K562 (cell line): Measurements from ENCODE around the gene ADAMTS14. TPM values are rescaled to one million over a fixed set of nuclear protein-coding genes. Genes with fewer than 3 reads are reported as not detected.
A peak's percentile ranks its signal among the peaks of the same experiment; 100 is the strongest.

Source experiments
- COPS2 ChIP-seq: fragments of 450-650 bp; conservative IDR thresholded peaks from 2 replicates; pipeline ENCODE4 v1.6.1; 2016; ENCODE audit warnings: mild to moderate bottlenecking, moderate library complexity
- FOXA1 ChIP-seq: fragments of 450-650 bp; IDR thresholded peaks from 2 replicates; pipeline ENCODE4 v1.6.1; 2016; ENCODE audit warnings: mild to moderate bottlenecking, borderline replicate concordance
- FOXA3 ChIP-seq, 2 experiments: fragments of 450-650 bp in 1 of 2; sonication (generic) in 1 of 2; formaldehyde crosslinking; IDR thresholded peaks in 1 of 2; conservative IDR thresholded peaks in 1 of 2; 2 replicates each; pipeline versions ENCODE4 v1.4.0 to v1.8.0; 2020 to 2022; ENCODE audit warnings: mild to moderate bottlenecking in 2 of 2, missing genetic modification reagents in 1 of 2
- HMGN3 ChIP-seq: IDR thresholded peaks from 2 replicates; pipeline ENCODE4 v1.6.1; 2011; ENCODE audit warnings: borderline replicate concordance, low read depth, mild to moderate bottlenecking, mixed read lengths, low read length; ENCODE audit not compliant: insufficient read length; ENCODE audit errors: extremely low read depth
- NFE2L1 ChIP-seq: fragments of 450-650 bp; IDR thresholded peaks from 2 replicates; pipeline ENCODE4 v1.6.1; 2016; ENCODE audit warnings: missing genetic modification characterization, low read depth, mild to moderate bottlenecking, missing compliant biosample characterization, moderate library complexity, borderline replicate concordance
- ZNF184 ChIP-seq: sonication (generic); formaldehyde crosslinking; IDR thresholded peaks from 2 replicates; pipeline ENCODE4 v1.5.0; 2020; ENCODE audit warnings: missing genetic modification reagents
- ZNF232 ChIP-seq: sonication (generic); formaldehyde crosslinking; IDR thresholded peaks from 2 replicates; pipeline ENCODE4 v1.8.0; 2022; ENCODE audit warnings: mild to moderate bottlenecking, missing genetic modification reagents
- polyA plus RNA-seq, 8 experiments: library from polyadenylated mRNA; depleted of rRNA in 4 of 8; stranded (reverse) in 5 of 8; unstranded in 3 of 8; fragments of >200 nt; fragmentation: Nextera tagmentation in 2 of 8; fragmentation: Illumina TruSeq in 1 of 8; extraction: Ambion mirVana in 2 of 8; extraction: Trizol in 1 of 8; gene quantifications; 2 replicates each; pipeline versions ENCODE4 v1.2.1 to v1.2.3, GENCODE V29; 2011 to 2014; ENCODE audit warnings: inconsistent platforms in 1 of 8, missing spikeins in 1 of 8
- total RNA-seq, 7 experiments: library from RNA; depleted of rRNA in 6 of 7; stranded (reverse); fragments of >200 nt in 6 of 7; fragmentation: Illumina TruSeq in 2 of 7; extraction: Trizol in 2 of 7; gene quantifications; 2 replicates each; pipeline versions ENCODE4 v1.2.1 to v1.2.3, GENCODE V29; 2011 to 2021; ENCODE audit warnings: low replicate concordance in 1 of 7
- TF ChIP-seq, protein P1 (sequence below): fragments of 450-650 bp; IDR thresholded peaks from 2 replicates; pipeline ENCODE4 v1.6.1; 2017; ENCODE audit warnings: antibody characterized with exemption, mild to moderate bottlenecking
- TF ChIP-seq, protein P2 (sequence below): sonication (generic); formaldehyde crosslinking; IDR thresholded peaks from 2 replicates; pipeline ENCODE4 v1.8.1; 2022; ENCODE audit warnings: missing genetic modification reagents
- TF ChIP-seq, protein P3 (sequence below): sonication (generic); formaldehyde crosslinking; IDR thresholded peaks from 2 replicates; pipeline ENCODE4 v1.8.1; 2023; ENCODE audit warnings: mild to moderate bottlenecking, missing genetic modification reagents
- TF ChIP-seq, protein P4 (sequence below): sonication (generic); formaldehyde crosslinking; IDR thresholded peaks from 2 replicates; pipeline ENCODE4 v1.8.0; 2023; ENCODE audit warnings: mild to moderate bottlenecking, missing genetic modification reagents
- TF ChIP-seq, protein P5 (sequence below): fragments of 250-450 bp; sonication (Bioruptor Pico); IDR thresholded peaks from 2 replicates; pipeline ENCODE4 v1.8.0; 2022; ENCODE audit warnings: inconsistent platforms, mild to moderate bottlenecking, moderate library complexity, borderline replicate concordance

ADAMTS14 gene
- total and polyA plus RNA-seq, 9 of the 15 experiments (the other 6 are each of a cell fraction or from before 2014, with no cell fraction given) = 0.04 to 37.4 (median 15.9) TPM

DNA sequence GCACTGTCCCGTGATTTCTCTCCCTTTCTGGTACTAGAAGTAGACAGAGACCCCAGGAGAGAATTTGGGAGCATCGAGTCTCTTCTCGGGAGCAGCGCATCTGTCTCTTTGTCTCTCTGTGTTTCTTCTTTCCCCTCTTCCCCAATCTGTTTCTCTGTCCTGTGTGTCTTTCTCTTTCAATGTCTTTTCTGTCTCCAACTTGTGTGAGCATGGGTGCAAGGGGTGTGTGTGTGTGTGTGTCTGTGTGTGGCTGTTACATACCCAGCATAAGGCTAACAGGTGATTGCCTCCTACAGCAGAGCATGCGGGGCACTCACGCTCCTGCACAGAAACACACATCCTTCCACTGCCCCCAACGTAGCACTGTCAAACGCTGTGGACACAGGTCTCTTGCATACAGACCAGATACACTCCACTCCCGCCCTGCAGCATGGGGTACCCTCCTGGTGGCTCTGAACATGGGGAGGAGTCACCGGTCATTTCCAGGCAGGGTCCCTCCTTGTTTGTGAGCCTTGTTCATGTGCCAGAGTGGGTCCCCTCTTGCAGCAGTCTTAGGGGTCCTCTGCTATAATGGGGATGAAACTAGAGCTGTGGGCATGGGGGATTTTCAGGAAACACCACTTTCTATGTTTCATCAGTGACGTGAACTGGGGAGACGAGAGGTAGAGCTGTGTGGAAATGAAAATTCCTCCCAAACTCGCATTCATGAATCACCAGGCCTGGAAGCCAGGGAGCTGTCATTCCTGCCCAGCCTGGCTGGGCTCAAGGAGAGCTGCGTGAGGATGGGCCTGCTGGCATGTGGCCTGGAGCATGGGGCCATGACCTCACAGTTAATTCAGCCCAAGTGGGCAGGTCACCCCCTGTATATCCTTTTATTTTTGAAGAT is 980 bp downstream of the ADAMTS14 start (continued):
- TF ChIP-seq, protein P1, sequence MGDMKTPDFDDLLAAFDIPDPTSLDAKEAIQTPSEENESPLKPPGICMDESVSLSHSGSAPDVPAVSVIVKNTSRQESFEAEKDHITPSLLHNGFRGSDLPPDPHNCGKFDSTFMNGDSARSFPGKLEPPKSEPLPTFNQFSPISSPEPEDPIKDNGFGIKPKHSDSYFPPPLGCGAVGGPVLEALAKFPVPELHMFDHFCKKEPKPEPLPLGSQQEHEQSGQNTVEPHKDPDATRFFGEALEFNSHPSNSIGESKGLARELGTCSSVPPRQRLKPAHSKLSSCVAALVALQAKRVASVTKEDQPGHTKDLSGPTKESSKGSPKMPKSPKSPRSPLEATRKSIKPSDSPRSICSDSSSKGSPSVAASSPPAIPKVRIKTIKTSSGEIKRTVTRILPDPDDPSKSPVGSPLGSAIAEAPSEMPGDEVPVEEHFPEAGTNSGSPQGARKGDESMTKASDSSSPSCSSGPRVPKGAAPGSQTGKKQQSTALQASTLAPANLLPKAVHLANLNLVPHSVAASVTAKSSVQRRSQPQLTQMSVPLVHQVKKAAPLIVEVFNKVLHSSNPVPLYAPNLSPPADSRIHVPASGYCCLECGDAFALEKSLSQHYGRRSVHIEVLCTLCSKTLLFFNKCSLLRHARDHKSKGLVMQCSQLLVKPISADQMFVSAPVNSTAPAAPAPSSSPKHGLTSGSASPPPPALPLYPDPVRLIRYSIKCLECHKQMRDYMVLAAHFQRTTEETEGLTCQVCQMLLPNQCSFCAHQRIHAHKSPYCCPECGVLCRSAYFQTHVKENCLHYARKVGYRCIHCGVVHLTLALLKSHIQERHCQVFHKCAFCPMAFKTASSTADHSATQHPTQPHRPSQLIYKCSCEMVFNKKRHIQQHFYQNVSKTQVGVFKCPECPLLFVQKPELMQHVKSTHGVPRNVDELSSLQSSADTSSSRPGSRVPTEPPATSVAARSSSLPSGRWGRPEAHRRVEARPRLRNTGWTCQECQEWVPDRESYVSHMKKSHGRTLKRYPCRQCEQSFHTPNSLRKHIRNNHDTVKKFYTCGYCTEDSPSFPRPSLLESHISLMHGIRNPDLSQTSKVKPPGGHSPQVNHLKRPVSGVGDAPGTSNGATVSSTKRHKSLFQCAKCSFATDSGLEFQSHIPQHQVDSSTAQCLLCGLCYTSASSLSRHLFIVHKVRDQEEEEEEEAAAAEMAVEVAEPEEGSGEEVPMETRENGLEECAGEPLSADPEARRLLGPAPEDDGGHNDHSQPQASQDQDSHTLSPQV = no peak
- TF ChIP-seq FOXA1 (no peak), ZNF232 (CRISPR knock-in tag) (no peak), FOXA3 (CRISPR knock-in tag; conservative IDR thresholded peaks at IDR 0.05 in 1 of 2, IDR thresholded peaks at IDR 0.05 in 1 of 2) (no peak), ZNF184 (CRISPR knock-in tag) (no peak), HMGN3 (no peak), NFE2L1 (tag) (no peak), COPS2 (no peak)
- TF ChIP-seq, protein P2, sequence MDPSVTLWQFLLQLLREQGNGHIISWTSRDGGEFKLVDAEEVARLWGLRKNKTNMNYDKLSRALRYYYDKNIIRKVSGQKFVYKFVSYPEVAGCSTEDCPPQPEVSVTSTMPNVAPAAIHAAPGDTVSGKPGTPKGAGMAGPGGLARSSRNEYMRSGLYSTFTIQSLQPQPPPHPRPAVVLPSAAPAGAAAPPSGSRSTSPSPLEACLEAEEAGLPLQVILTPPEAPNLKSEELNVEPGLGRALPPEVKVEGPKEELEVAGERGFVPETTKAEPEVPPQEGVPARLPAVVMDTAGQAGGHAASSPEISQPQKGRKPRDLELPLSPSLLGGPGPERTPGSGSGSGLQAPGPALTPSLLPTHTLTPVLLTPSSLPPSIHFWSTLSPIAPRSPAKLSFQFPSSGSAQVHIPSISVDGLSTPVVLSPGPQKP (CRISPR knock-in tag) = no peak
- TF ChIP-seq, protein P3, sequence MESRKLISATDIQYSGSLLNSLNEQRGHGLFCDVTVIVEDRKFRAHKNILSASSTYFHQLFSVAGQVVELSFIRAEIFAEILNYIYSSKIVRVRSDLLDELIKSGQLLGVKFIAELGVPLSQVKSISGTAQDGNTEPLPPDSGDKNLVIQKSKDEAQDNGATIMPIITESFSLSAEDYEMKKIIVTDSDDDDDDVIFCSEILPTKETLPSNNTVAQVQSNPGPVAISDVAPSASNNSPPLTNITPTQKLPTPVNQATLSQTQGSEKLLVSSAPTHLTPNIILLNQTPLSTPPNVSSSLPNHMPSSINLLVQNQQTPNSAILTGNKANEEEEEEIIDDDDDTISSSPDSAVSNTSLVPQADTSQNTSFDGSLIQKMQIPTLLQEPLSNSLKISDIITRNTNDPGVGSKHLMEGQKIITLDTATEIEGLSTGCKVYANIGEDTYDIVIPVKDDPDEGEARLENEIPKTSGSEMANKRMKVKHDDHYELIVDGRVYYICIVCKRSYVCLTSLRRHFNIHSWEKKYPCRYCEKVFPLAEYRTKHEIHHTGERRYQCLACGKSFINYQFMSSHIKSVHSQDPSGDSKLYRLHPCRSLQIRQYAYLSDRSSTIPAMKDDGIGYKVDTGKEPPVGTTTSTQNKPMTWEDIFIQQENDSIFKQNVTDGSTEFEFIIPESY = no peak
- TF ChIP-seq, protein P4, sequence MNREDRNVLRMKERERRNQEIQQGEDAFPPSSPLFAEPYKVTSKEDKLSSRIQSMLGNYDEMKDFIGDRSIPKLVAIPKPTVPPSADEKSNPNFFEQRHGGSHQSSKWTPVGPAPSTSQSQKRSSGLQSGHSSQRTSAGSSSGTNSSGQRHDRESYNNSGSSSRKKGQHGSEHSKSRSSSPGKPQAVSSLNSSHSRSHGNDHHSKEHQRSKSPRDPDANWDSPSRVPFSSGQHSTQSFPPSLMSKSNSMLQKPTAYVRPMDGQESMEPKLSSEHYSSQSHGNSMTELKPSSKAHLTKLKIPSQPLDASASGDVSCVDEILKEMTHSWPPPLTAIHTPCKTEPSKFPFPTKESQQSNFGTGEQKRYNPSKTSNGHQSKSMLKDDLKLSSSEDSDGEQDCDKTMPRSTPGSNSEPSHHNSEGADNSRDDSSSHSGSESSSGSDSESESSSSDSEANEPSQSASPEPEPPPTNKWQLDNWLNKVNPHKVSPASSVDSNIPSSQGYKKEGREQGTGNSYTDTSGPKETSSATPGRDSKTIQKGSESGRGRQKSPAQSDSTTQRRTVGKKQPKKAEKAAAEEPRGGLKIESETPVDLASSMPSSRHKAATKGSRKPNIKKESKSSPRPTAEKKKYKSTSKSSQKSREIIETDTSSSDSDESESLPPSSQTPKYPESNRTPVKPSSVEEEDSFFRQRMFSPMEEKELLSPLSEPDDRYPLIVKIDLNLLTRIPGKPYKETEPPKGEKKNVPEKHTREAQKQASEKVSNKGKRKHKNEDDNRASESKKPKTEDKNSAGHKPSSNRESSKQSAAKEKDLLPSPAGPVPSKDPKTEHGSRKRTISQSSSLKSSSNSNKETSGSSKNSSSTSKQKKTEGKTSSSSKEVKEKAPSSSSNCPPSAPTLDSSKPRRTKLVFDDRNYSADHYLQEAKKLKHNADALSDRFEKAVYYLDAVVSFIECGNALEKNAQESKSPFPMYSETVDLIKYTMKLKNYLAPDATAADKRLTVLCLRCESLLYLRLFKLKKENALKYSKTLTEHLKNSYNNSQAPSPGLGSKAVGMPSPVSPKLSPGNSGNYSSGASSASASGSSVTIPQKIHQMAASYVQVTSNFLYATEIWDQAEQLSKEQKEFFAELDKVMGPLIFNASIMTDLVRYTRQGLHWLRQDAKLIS = peak; percentile 57; the same call in 1 of the 2 replicates
- TF ChIP-seq, protein P5, sequence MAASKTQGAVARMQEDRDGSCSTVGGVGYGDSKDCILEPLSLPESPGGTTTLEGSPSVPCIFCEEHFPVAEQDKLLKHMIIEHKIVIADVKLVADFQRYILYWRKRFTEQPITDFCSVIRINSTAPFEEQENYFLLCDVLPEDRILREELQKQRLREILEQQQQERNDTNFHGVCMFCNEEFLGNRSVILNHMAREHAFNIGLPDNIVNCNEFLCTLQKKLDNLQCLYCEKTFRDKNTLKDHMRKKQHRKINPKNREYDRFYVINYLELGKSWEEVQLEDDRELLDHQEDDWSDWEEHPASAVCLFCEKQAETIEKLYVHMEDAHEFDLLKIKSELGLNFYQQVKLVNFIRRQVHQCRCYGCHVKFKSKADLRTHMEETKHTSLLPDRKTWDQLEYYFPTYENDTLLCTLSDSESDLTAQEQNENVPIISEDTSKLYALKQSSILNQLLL (CRISPR knock-in tag) = no peak
